ENCODE data around the gene RNF222. TPM values are rescaled to one million over a fixed set of nuclear protein-coding genes. Genes with fewer than 3 reads are reported as not detected.

RNF222 gene
- total RNA-seq, 1 donor from 2014 or later = 2.5 TPM

DNA sequence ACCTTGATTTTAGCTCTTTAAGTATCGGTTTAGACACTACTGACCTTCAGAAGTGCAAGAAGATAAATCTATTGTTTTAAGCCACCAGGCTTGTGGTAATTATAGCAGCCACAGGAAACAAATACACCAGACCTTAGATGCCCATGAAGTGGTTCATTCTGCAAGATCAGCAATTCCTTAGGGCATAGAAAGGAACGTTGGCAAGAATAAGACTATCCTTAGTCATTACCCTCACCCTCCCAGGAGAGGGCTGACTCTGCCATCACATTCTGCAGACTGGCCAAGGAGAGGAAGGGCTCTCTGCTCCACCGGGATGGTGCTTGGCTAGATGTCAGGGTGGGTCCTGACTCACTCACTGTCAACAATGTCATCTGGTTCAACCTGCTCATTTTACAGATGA is 23.9 kb upstream of the RNF222 start:
- Histone ChIP-seq H3K36me3 (no peaks in the 10 kb centered on the region), H3K9me3 (no peaks in the 10 kb centered on the region), H3K27ac (no peak overlapping the region), H3K4me1 (peaks cover 9% of the 10 kb centered on the region), H3K27me3 (no peaks in the 10 kb centered on the region), H3K4me3 (no peak overlapping the region)
- TF ChIP-seq, protein P1, sequence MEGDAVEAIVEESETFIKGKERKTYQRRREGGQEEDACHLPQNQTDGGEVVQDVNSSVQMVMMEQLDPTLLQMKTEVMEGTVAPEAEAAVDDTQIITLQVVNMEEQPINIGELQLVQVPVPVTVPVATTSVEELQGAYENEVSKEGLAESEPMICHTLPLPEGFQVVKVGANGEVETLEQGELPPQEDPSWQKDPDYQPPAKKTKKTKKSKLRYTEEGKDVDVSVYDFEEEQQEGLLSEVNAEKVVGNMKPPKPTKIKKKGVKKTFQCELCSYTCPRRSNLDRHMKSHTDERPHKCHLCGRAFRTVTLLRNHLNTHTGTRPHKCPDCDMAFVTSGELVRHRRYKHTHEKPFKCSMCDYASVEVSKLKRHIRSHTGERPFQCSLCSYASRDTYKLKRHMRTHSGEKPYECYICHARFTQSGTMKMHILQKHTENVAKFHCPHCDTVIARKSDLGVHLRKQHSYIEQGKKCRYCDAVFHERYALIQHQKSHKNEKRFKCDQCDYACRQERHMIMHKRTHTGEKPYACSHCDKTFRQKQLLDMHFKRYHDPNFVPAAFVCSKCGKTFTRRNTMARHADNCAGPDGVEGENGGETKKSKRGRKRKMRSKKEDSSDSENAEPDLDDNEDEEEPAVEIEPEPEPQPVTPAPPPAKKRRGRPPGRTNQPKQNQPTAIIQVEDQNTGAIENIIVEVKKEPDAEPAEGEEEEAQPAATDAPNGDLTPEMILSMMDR (IDR thresholded peaks at IDR 0.05) = no peak
- TF ChIP-seq POLR2AphosphoS5 (IDR thresholded peaks at IDR 0.05; ENCODE audit: insufficient read depth in 1 of 2, low read depth in 1 of 2) = no peak
- TF ChIP-seq POLR2A (IDR thresholded peaks at IDR 0.05) = no peak
- intact Hi-C loops (cut with DNase I) = no loop called here
- DNase-seq (ENCODE audit: extremely low spot score in 2 of 2) = no peak

DNA sequence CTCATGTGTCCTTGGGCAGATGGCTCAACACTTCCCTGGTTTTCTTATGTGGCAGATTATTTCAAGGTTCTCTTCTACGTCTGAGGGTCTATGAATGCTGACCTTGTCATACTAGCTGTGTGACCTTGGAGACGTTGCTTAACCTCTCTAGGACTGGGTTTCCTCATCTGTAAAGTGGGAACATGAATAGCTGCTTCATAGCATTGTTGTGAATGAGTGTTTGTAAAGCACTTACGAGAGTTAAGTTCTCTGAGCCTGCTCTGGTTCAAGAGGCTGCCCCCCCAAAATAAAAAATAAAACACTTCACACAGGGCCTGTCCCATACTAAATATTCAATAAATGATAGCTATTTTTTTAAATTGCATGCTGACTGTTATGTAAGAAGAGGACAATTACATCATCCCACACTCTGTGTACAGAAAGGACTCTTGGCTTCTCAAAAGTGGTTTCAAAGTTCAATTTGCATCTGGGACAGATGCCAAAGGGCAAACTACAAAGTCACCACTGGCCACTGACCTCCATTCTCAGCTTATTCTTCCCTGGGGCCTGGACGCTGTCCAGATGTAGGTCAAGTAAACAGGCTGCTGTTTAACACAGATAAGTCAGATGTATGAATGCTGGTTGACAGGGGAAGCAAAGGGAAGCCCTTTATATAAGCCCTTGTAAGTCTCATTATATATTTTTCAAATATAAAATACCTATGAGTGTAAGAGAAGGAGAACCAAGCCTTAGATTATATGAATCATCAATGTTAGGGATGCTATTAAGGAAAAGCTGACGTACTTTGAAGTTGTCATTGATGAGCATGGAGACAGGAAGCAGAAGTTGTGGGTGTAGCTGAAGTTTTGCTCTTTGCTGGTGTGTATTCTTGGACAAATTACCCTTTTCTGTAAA is 22.7 kb upstream of the RNF222 start:
- Histone ChIP-seq H3K36me3 (no peaks in the 10 kb centered on the region), H3K9me3 (no peaks in the 10 kb centered on the region), H3K27me3 (no peaks in the 10 kb centered on the region), H3K4me3 (no peak overlapping the region), H3K4me1 (peaks cover 9% of the 10 kb centered on the region), H3K27ac (peak overlapping the region; percentile 52)
- intact Hi-C loops (cut with DNase I) = no loop called here
- no peak for TF ChIP-seq POLR2A (IDR thresholded peaks at IDR 0.05)
- TF ChIP-seq, protein P1 (IDR thresholded peaks at IDR 0.05) = no peak
- peak in 1 of 2 donors; percentile 54 for TF ChIP-seq POLR2AphosphoS5 (IDR thresholded peaks at IDR 0.05; ENCODE audit: insufficient read depth in 1 of 2, low read depth in 1 of 2)
- no peak for DNase-seq (ENCODE audit: extremely low spot score in 2 of 2)

DNA sequence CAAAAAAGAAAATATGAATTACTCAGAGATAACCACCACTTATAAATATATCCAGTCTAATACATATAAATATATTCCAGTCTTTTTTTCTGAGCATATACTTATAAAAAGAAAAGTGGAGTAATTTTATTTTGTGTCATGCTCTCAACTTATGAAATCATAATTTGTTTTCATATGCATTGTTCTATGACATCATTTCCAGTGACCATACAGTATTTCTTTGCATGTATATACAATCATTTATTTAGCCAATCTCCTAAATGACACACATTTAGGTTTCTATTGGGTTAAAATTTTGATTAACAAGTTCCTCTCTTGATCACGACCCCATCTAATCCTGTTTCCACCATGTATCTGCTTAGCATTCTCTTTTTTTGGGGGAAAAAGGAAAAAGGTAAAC is 21.7 kb upstream of the RNF222 start:
- Histone ChIP-seq H3K4me1 (peaks cover 9% of the 10 kb centered on the region), H3K27me3 (no peaks in the 10 kb centered on the region), H3K4me3 (no peak overlapping the region), H3K27ac (no peak overlapping the region), H3K9me3 (no peaks in the 10 kb centered on the region), H3K36me3 (no peaks in the 10 kb centered on the region)
- intact Hi-C loops (cut with DNase I) = loop anchor here (10.0 kb wide), 1 partner anchor 325 kb away; the partner anchor contains the start of gene CCDC42
- DNase-seq (ENCODE audit: extremely low spot score in 2 of 2) = no peak
- TF ChIP-seq POLR2AphosphoS5 (IDR thresholded peaks at IDR 0.05; ENCODE audit: insufficient read depth in 1 of 2, low read depth in 1 of 2) (no peak), POLR2A (IDR thresholded peaks at IDR 0.05) (no peak)
- TF ChIP-seq, protein P1 (IDR thresholded peaks at IDR 0.05) = no peak

DNA sequence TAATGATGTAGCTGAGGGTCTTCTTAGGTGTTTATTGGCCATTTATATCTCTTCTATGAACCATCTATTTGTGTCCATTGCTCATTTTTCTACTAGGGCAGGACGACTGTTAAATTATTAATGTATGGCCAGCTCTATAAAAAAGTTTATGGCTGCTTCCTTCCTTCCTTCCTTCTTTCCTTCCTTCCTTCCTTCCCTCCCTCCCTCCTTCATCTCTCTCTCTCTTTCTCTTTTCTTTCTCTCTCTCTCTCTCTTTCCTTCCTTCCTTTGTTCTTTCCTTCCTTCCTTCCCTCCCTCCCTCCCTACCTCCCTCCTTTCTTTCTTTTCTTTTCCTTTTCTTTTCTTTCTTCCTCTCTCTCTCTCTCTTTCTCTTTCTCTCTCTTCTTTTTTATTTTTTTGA is 20.8 kb upstream of the RNF222 start:
- no peaks in the 10 kb centered on the region for H3K9me3 ChIP-seq
- H3K27me3 ChIP-seq = no peaks in the 10 kb centered on the region
- DNase-seq (ENCODE audit: extremely low spot score in 2 of 2) = no peak
- intact Hi-C loops (cut with DNase I) = loop anchor here (10.0 kb wide), 1 partner anchor 326 kb away; the partner anchor contains the start of gene CCDC42
- no peak overlapping the region for H3K4me3 ChIP-seq
- H3K4me1 ChIP-seq = peaks cover 9% of the 10 kb centered on the region
- no peaks in the 10 kb centered on the region for H3K36me3 ChIP-seq
- H3K27ac ChIP-seq = no peak overlapping the region
- TF ChIP-seq, protein P1 (IDR thresholded peaks at IDR 0.05) = no peak
- TF ChIP-seq POLR2AphosphoS5 (IDR thresholded peaks at IDR 0.05; ENCODE audit: insufficient read depth in 1 of 2, low read depth in 1 of 2) = no peak
- TF ChIP-seq POLR2A (IDR thresholded peaks at IDR 0.05) = no peak

DNA sequence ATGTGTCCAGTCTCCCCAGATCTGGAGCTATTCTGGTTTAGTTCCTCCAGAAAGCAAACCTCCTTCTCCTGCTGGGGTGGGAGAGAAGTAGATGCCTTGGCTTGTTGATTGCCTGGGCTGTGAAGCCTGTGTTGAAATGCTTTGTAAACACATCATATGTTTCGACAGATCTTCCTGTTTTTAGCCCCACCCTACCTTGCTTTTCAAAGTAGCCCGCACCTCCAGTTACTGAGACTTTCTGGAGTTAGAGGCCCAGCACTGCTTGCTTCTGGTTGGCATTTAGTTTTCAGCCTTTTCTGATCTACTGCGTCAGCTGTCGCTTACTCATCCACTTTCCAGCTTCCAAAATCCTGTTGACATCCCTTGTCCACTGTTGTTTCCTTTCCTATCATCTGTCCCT is 20.2 kb upstream of the RNF222 start:
- H3K27ac ChIP-seq = no peak overlapping the region
- intact Hi-C loops (cut with DNase I) = loop anchor here (10.0 kb wide), 1 partner anchor 327 kb away; the partner anchor contains the start of gene CCDC42
- peak in 1 of 2 donors; percentile 12 for TF ChIP-seq POLR2AphosphoS5 (IDR thresholded peaks at IDR 0.05; ENCODE audit: insufficient read depth in 1 of 2, low read depth in 1 of 2)
- TF ChIP-seq, protein P1 (IDR thresholded peaks at IDR 0.05) = no peak

More for the DNA sequence above, 20.2 kb upstream of the RNF222 start:
- Histone ChIP-seq H3K9me3 (no peaks in the 10 kb centered on the region), H3K27me3 (no peaks in the 10 kb centered on the region), H3K4me1 (peaks cover 9% of the 10 kb centered on the region), H3K4me3 (no peak overlapping the region), H3K36me3 (no peaks in the 10 kb centered on the region)
- DNase-seq (ENCODE audit: extremely low spot score in 2 of 2) = no peak
